GM23338 (cell line): ENCODE measurements around the gene SOX2. TPM values are rescaled to one million over a fixed set of nuclear protein-coding genes. Genes with fewer than 3 reads are reported as not detected.
A peak's percentile ranks its signal among the peaks of the same experiment; 100 is the strongest.

Source experiments
- ATAC-seq: fragments of 200-7000 bp; cut with Tn5 transposase; 3 replicates; pipeline ENCODE4 v1.9.1; 2020
- DNase-seq: peaks from one replicate; pipeline ENCODE4 v3.0.0-alpha.2; 2015; ENCODE audit warnings: low spot score
- H2AFZ ChIP-seq: fragments of 200-600 bp; sonication (generic); 2 replicates; pipeline ENCODE4 v1.8.0; 2016; ENCODE audit warnings: antibody characterized with exemption, mild to moderate bottlenecking, moderate library complexity
- H3F3A ChIP-seq: fragments of 200-600 bp; sonication (generic); replicated peaks from 2 replicates; pipeline ENCODE4 v1.8.0; 2017; ENCODE audit warnings: antibody characterized with exemption, mixed run types, low read depth
- H3K27ac ChIP-seq: fragments of 200-600 bp; sonication (generic); 2 replicates; pipeline ENCODE4 v1.6.1; 2016; ENCODE audit warnings: low read depth
- H3K27me3 ChIP-seq: fragments of 200-600 bp; sonication (generic); 2 replicates; pipeline ENCODE4 v1.8.0; 2016; ENCODE audit warnings: mild to moderate bottlenecking, mixed run types, moderate library complexity; ENCODE audit not compliant: insufficient read depth
- H3K36me3 ChIP-seq: fragments of 200-600 bp; sonication (generic); 2 replicates; pipeline ENCODE4 v1.8.0; 2016; ENCODE audit warnings: mild to moderate bottlenecking; ENCODE audit not compliant: insufficient read depth
- H3K4me1 ChIP-seq: fragments of 200-600 bp; sonication (generic); 2 replicates; pipeline ENCODE4 v1.8.0; 2016; ENCODE audit warnings: mild to moderate bottlenecking, moderate library complexity; ENCODE audit not compliant: insufficient read depth
- H3K4me2 ChIP-seq: fragments of 200-600 bp; sonication (generic); 2 replicates; pipeline ENCODE4 v1.7.1; 2017; ENCODE audit warnings: mixed run types
- H3K4me3 ChIP-seq: fragments of 200-600 bp; sonication (generic); 2 replicates; pipeline ENCODE4 v1.6.1; 2016; ENCODE audit warnings: mixed run types
- H3K79me2 ChIP-seq: fragments of 200-600 bp; sonication (generic); replicated peaks from 2 replicates; pipeline ENCODE4 v1.8.0; 2017; ENCODE audit warnings: mild to moderate bottlenecking; ENCODE audit not compliant: insufficient read depth
- H3K9me2 ChIP-seq: fragments of 200-600 bp; sonication (generic); 2 replicates; pipeline ENCODE4 v1.8.0; 2017; ENCODE audit not compliant: insufficient read depth
- H4K20me1 ChIP-seq: fragments of 200-600 bp; sonication (generic); replicated peaks from 2 replicates; pipeline ENCODE4 v1.8.0; 2017; ENCODE audit warnings: mild to moderate bottlenecking; ENCODE audit not compliant: insufficient read depth
- H3K27ac Mint-ChIP-seq: 2 replicates; pipeline ENCODE4 v1.8.0; 2020; ENCODE audit warnings: inconsistent platforms, mild to moderate bottlenecking, moderate library complexity, mixed read lengths
- H3K27me3 Mint-ChIP-seq: 3 replicates; pipeline ENCODE4 v1.8.0; 2022; ENCODE audit warnings: low read depth, mild to moderate bottlenecking, moderate library complexity, mixed read lengths, inconsistent platforms; ENCODE audit not compliant: insufficient read depth, poor library complexity
- H3K36me3 Mint-ChIP-seq: 3 replicates; pipeline ENCODE4 v1.8.0; 2021; ENCODE audit warnings: low read depth, mild to moderate bottlenecking, inconsistent platforms, moderate library complexity, mixed read lengths
- H3K4me1 Mint-ChIP-seq: 3 replicates; pipeline ENCODE4 v1.8.0; 2020; ENCODE audit warnings: mild to moderate bottlenecking, inconsistent platforms, mixed read lengths
- H3K4me3 Mint-ChIP-seq: 3 replicates; pipeline ENCODE4 v1.8.0; 2021; ENCODE audit warnings: moderate library complexity, mild to moderate bottlenecking, inconsistent platforms, mixed read lengths
- H3K9me3 Mint-ChIP-seq: 3 replicates; pipeline ENCODE4 v1.8.0; 2020; ENCODE audit warnings: moderate library complexity, mild to moderate bottlenecking, inconsistent platforms, mixed read lengths
- CREB1 ChIP-seq: fragments of 250-450 bp; sonication (Bioruptor Pico); IDR thresholded peaks from 2 replicates; pipeline ENCODE4 v1.5.0; 2020; ENCODE audit warnings: low read depth, mild to moderate bottlenecking, moderate library complexity
- EZH2 ChIP-seq: fragments of 200-600 bp; sonication (generic); IDR thresholded peaks from one replicate; pipeline ENCODE4 v1.8.0; 2017; ENCODE audit warnings: antibody characterized with exemption, mild to moderate bottlenecking, low read depth; ENCODE audit not compliant: unreplicated experiment
- EZH2phosphoT487 ChIP-seq: fragments of 200-600 bp; sonication (generic); IDR thresholded peaks from one replicate; pipeline ENCODE4 v1.8.1; 2018; ENCODE audit warnings: antibody characterized with exemption; ENCODE audit not compliant: unreplicated experiment
- JUNB ChIP-seq: IDR thresholded peaks from one replicate; pipeline ENCODE4 v1.6.1; 2016; ENCODE audit warnings: antibody characterized with exemption; ENCODE audit not compliant: unreplicated experiment
- NANOG ChIP-seq: IDR thresholded peaks from 2 replicates; pipeline ENCODE4 v1.6.1; 2016; ENCODE audit warnings: antibody characterized with exemption, borderline replicate concordance
- POLR2AphosphoS5 ChIP-seq: IDR thresholded peaks from 2 replicates; pipeline ENCODE4 v1.6.1; 2016; ENCODE audit warnings: antibody characterized with exemption, low read depth
- STAT1 ChIP-seq: IDR thresholded peaks from one replicate; pipeline ENCODE4 v1.6.1; 2016; ENCODE audit warnings: antibody characterized with exemption; ENCODE audit not compliant: unreplicated experiment
- ZNF114 ChIP-seq: fragments of 250-450 bp; sonication (Bioruptor Pico); IDR thresholded peaks from 2 replicates; pipeline ENCODE4 v1.5.0; 2020; ENCODE audit warnings: mild to moderate bottlenecking, moderate library complexity
- ZNF331 ChIP-seq: fragments of 250-450 bp; sonication (Bioruptor Pico); IDR thresholded peaks from 2 replicates; pipeline ENCODE4 v1.5.0; 2020; ENCODE audit warnings: low read depth, mild to moderate bottlenecking, moderate library complexity
- polyA plus RNA-seq: library from polyadenylated mRNA; unstranded; fragments of >200 nt; fragmentation: Nextera tagmentation; extraction: Ambion mirVana; gene quantifications from 2 replicates; pipeline ENCODE4 v1.2.1, GENCODE V29; 2016
- total RNA-seq: library from RNA; depleted of rRNA; stranded (reverse); fragments of >200 nt; shearing (Covaris generic); gene quantifications from 2 replicates; pipeline ENCODE4 v1.2.3, GENCODE V29; 2014
- TF ChIP-seq, protein P1 (sequence below): fragments of 250-450 bp; sonication (Bioruptor Pico); IDR thresholded peaks from 2 replicates; pipeline ENCODE4 v1.5.0; 2020; ENCODE audit warnings: mild to moderate bottlenecking, moderate library complexity
- TF ChIP-seq, protein P2 (sequence below), 2 experiments: fragments of 200-600 bp in 1 of 2; sonication (generic) in 1 of 2; conservative IDR thresholded peaks; 2 replicates each; pipeline versions ENCODE4 v1.5.1 to v1.6.1; 2016 to 2017; ENCODE audit warnings: antibody characterized with exemption in 2 of 2, low read depth in 2 of 2, mild to moderate bottlenecking in 2 of 2, moderate library complexity in 1 of 2
- TF ChIP-seq, protein P3 (sequence below): IDR thresholded peaks from 2 replicates; pipeline ENCODE4 v1.6.1; 2016; ENCODE audit warnings: antibody characterized with exemption
- TF ChIP-seq, protein P4 (sequence below): IDR thresholded peaks from one replicate; pipeline ENCODE4 v1.6.1; 2018; ENCODE audit warnings: antibody characterized with exemption; ENCODE audit not compliant: unreplicated experiment

SOX2 gene
- total and polyA plus RNA-seq, 2 experiments from 2014 or later = 105 to 228 TPM

DNA sequence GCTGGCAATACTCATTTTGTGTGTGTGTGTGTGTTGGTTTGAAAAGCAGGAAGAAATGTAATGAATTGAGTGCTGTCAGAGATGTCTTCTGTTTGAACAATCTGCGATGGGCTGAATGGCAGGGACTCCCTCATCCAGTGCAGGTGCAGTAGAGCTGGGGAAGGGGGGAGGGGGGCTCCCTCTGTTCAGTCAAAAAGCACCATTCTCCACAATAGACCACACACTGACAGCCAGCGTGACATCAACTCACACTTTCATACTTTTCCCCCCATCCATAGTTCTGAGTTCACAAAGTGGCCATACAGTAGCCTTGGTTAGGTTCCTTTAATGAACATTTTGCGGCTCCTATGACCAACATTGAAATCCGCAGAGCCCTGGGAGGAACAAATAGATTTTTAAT is 10.4 kb downstream of the SOX2 start:
- peak overlapping the region; percentile 61 for H3K4me3 ChIP-seq
- H3K79me2 ChIP-seq = peaks cover 45% of the 10 kb centered on the region
- Mint-ChIP-seq H3K27ac (no peak overlapping the region), H3K4me1 (peaks cover 89% of the 10 kb centered on the region), H3K4me3 (peak overlapping the region; percentile 73), H3K27me3 (peaks cover 55% of the 10 kb centered on the region), H3K36me3 (peaks cover 27% of the 10 kb centered on the region), H3K9me3 (peaks cover 2% of the 10 kb centered on the region; the same call in 1 of the 3 replicates)
- no peak overlapping the region for H2AFZ ChIP-seq
- H3K36me3 ChIP-seq = no peaks in the 10 kb centered on the region
- peaks cover 88% of the 10 kb centered on the region for H3K4me1 ChIP-seq
- peaks cover 55% of the 10 kb centered on the region for H3K27me3 ChIP-seq
- no peak for TF ChIP-seq ZNF114 (CRISPR knock-in tag)
- TF ChIP-seq STAT1 = no peak
- TF ChIP-seq CREB1 (CRISPR knock-in tag) = no peak; the same call in 1 of the 2 replicates
- TF ChIP-seq, protein P1, sequence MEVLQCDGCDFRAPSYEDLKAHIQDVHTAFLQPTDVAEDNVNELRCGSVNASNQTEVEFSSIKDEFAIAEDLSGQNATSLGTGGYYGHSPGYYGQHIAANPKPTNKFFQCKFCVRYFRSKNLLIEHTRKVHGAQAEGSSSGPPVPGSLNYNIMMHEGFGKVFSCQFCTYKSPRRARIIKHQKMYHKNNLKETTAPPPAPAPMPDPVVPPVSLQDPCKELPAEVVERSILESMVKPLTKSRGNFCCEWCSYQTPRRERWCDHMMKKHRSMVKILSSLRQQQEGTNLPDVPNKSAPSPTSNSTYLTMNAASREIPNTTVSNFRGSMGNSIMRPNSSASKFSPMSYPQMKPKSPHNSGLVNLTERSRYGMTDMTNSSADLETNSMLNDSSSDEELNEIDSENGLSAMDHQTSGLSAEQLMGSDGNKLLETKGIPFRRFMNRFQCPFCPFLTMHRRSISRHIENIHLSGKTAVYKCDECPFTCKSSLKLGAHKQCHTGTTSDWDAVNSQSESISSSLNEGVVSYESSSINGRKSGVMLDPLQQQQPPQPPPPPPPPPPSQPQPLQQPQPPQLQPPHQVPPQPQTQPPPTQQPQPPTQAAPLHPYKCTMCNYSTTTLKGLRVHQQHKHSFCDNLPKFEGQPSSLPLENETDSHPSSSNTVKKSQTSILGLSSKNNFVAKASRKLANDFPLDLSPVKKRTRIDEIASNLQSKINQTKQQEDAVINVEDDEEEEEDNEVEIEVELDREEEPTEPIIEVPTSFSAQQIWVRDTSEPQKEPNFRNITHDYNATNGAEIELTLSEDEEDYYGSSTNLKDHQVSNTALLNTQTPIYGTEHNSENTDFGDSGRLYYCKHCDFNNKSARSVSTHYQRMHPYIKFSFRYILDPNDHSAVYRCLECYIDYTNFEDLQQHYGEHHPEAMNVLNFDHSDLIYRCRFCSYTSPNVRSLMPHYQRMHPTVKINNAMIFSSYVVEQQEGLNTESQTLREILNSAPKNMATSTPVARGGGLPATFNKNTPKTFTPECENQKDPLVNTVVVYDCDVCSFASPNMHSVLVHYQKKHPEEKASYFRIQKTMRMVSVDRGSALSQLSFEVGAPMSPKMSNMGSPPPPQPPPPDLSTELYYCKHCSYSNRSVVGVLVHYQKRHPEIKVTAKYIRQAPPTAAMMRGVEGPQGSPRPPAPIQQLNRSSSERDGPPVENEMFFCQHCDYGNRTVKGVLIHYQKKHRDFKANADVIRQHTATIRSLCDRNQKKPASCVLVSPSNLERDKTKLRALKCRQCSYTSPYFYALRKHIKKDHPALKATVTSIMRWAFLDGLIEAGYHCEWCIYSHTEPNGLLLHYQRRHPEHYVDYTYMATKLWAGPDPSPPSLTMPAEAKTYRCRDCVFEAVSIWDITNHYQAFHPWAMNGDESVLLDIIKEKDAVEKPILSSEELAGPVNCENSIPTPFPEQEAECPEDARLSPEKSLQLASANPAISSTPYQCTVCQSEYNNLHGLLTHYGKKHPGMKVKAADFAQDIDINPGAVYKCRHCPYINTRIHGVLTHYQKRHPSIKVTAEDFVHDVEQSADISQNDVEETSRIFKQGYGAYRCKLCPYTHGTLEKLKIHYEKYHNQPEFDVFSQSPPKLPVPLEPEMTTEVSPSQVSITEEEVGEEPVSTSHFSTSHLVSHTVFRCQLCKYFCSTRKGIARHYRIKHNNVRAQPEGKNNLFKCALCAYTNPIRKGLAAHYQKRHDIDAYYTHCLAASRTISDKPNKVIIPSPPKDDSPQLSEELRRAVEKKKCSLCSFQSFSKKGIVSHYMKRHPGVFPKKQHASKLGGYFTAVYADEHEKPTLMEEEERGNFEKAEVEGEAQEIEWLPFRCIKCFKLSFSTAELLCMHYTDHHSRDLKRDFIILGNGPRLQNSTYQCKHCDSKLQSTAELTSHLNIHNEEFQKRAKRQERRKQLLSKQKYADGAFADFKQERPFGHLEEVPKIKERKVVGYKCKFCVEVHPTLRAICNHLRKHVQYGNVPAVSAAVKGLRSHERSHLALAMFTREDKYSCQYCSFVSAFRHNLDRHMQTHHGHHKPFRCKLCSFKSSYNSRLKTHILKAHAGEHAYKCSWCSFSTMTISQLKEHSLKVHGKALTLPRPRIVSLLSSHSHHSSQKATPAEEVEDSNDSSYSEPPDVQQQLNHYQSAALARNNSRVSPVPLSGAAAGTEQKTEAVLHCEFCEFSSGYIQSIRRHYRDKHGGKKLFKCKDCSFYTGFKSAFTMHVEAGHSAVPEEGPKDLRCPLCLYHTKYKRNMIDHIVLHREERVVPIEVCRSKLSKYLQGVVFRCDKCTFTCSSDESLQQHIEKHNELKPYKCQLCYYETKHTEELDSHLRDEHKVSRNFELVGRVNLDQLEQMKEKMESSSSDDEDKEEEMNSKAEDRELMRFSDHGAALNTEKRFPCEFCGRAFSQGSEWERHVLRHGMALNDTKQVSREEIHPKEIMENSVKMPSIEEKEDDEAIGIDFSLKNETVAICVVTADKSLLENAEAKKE (CRISPR knock-in tag) = no peak
- TF ChIP-seq NANOG = no peak
- TF ChIP-seq, protein P2, sequence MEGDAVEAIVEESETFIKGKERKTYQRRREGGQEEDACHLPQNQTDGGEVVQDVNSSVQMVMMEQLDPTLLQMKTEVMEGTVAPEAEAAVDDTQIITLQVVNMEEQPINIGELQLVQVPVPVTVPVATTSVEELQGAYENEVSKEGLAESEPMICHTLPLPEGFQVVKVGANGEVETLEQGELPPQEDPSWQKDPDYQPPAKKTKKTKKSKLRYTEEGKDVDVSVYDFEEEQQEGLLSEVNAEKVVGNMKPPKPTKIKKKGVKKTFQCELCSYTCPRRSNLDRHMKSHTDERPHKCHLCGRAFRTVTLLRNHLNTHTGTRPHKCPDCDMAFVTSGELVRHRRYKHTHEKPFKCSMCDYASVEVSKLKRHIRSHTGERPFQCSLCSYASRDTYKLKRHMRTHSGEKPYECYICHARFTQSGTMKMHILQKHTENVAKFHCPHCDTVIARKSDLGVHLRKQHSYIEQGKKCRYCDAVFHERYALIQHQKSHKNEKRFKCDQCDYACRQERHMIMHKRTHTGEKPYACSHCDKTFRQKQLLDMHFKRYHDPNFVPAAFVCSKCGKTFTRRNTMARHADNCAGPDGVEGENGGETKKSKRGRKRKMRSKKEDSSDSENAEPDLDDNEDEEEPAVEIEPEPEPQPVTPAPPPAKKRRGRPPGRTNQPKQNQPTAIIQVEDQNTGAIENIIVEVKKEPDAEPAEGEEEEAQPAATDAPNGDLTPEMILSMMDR (conservative IDR thresholded peaks at IDR 0.05; ENCODE audit: low read depth in 2 of 2) = no peak
- no peak for TF ChIP-seq EZH2phosphoT487
- TF ChIP-seq JUNB = no peak
- TF ChIP-seq, protein P3, sequence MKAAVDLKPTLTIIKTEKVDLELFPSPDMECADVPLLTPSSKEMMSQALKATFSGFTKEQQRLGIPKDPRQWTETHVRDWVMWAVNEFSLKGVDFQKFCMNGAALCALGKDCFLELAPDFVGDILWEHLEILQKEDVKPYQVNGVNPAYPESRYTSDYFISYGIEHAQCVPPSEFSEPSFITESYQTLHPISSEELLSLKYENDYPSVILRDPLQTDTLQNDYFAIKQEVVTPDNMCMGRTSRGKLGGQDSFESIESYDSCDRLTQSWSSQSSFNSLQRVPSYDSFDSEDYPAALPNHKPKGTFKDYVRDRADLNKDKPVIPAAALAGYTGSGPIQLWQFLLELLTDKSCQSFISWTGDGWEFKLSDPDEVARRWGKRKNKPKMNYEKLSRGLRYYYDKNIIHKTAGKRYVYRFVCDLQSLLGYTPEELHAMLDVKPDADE = no peak
- TF ChIP-seq, protein P4, sequence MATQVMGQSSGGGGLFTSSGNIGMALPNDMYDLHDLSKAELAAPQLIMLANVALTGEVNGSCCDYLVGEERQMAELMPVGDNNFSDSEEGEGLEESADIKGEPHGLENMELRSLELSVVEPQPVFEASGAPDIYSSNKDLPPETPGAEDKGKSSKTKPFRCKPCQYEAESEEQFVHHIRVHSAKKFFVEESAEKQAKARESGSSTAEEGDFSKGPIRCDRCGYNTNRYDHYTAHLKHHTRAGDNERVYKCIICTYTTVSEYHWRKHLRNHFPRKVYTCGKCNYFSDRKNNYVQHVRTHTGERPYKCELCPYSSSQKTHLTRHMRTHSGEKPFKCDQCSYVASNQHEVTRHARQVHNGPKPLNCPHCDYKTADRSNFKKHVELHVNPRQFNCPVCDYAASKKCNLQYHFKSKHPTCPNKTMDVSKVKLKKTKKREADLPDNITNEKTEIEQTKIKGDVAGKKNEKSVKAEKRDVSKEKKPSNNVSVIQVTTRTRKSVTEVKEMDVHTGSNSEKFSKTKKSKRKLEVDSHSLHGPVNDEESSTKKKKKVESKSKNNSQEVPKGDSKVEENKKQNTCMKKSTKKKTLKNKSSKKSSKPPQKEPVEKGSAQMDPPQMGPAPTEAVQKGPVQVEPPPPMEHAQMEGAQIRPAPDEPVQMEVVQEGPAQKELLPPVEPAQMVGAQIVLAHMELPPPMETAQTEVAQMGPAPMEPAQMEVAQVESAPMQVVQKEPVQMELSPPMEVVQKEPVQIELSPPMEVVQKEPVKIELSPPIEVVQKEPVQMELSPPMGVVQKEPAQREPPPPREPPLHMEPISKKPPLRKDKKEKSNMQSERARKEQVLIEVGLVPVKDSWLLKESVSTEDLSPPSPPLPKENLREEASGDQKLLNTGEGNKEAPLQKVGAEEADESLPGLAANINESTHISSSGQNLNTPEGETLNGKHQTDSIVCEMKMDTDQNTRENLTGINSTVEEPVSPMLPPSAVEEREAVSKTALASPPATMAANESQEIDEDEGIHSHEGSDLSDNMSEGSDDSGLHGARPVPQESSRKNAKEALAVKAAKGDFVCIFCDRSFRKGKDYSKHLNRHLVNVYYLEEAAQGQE = no peak
- TF ChIP-seq ZNF331 (CRISPR knock-in tag) = no peak
- no peak for TF ChIP-seq EZH2
- TF ChIP-seq POLR2AphosphoS5 = no peak
- H3F3A ChIP-seq = no peaks in the 10 kb centered on the region; the same call in 1 of the 2 replicates
- DNase-seq (no peak), ATAC-seq (peak; percentile 11)
- H3K9me2 ChIP-seq = no peaks in the 10 kb centered on the region
- peak overlapping the region; percentile 92 for H3K4me2 ChIP-seq
- H4K20me1 ChIP-seq = no peaks in the 10 kb centered on the region
- H3K27ac ChIP-seq = no peak overlapping the region
